ENCODE results near the gene EIF4A2. TPM values are rescaled to one million over a fixed set of nuclear protein-coding genes. Genes with fewer than 3 reads are reported as not detected.

EIF4A2 gene
- total and polyA plus RNA-seq, 2 of the 13 experiments (the other 11 are each of a cell fraction or from before 2014, with no cell fraction given) = 480 to 596 TPM

DNA sequence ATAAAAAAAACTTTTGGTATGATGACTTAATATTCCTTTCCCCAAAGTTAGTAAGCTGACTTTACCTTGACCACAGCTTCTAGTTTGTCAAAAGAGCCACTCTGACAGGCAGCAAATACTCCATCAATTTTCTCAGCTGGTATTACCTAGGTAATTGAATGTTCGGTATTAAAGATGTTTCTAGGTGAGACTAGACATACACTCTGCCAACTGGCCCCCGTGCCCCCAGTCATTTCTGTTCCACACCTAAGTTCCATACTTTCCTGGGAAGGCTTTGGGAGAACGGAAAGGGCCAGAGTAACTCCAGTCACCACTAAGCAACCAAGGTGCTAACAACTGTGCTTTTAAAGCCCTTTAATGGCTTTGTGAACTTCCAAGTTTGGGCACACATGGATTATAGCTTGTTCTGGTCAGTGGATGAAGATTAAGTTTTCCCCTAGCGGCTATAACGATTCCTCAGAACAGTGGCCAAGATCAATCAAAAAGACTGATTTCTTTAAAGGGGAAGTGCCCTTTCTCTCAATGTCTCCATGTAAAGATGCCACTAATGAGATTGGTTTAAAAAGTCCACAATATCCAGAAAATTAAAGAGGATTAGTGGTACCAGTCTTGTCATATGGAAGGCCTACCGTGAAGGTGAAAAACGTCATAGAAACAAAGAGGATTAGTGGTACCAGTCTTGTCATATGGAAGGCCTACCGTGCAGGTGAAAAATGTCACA is 7.0 kb downstream of the EIF4A2 start (continued):
- TF ChIP-seq, protein P1, sequence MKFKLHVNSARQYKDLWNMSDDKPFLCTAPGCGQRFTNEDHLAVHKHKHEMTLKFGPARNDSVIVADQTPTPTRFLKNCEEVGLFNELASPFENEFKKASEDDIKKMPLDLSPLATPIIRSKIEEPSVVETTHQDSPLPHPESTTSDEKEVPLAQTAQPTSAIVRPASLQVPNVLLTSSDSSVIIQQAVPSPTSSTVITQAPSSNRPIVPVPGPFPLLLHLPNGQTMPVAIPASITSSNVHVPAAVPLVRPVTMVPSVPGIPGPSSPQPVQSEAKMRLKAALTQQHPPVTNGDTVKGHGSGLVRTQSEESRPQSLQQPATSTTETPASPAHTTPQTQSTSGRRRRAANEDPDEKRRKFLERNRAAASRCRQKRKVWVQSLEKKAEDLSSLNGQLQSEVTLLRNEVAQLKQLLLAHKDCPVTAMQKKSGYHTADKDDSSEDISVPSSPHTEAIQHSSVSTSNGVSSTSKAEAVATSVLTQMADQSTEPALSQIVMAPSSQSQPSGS (CRISPR knock-in tag; IDR thresholded peaks at IDR 0.05) = 0 out of 2 replicates have a peak, but pooled peaks have one; percentile 22
- TF ChIP-seq PHF21A (CRISPR knock-in tag; IDR thresholded peaks at IDR 0.05) (0 out of 2 replicates have a peak, but pooled peaks have one; percentile 34), HOXA9 (CRISPR knock-in tag; IDR thresholded peaks at IDR 0.05; ENCODE audit: borderline replicate concordance) (no peak), ERF (CRISPR knock-in tag; IDR thresholded peaks at IDR 0.05) (no peak), ZNF563 (CRISPR knock-in tag; IDR thresholded peaks at IDR 0.05) (no peak), ATRX (CRISPR knock-in tag; IDR thresholded peaks at IDR 0.05; ENCODE audit: borderline replicate concordance) (no peak), ZFYVE20 (CRISPR knock-in tag; IDR thresholded peaks at IDR 0.05; ENCODE audit: borderline replicate concordance, low read depth) (no peak), ZNF891 (CRISPR knock-in tag; IDR thresholded peaks at IDR 0.05) (no peak), ZNF44 (CRISPR knock-in tag; IDR thresholded peaks at IDR 0.05) (no peak), NFATC3 (CRISPR knock-in tag; IDR thresholded peaks at IDR 0.05) (no peak), SIN3A (IDR thresholded peaks at IDR 0.05; ENCODE audit: borderline replicate concordance, low read depth, low read length) (0 out of 2 replicates have a peak, but pooled peaks have one; percentile 32), SMAD3 (CRISPR knock-in tag; IDR thresholded peaks at IDR 0.05) (no peak), ZNF569 (CRISPR knock-in tag; IDR thresholded peaks at IDR 0.05; ENCODE audit: borderline replicate concordance) (no peak), NR2F2 (IDR thresholded peaks at IDR 0.05; ENCODE audit: borderline replicate concordance, low read depth) (peak; percentile 24; the same call in 1 of the 2 replicates), HDAC2 (CRISPR knock-in tag; IDR thresholded peaks at IDR 0.05) (no peak)
- TF ChIP-seq, protein P2, sequence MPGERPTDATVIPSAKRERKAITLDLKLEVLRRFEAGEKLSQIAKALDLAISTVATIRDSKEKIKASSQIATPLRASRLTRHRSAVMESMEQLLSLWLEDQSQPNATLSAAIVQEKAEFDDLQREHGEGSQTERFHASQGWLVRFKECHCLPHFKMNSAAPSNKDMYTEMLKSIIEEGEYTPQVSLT (CRISPR knock-in tag; IDR thresholded peaks at IDR 0.05; ENCODE audit: borderline replicate concordance, low read depth) = no peak
- TF ChIP-seq, protein P3, sequence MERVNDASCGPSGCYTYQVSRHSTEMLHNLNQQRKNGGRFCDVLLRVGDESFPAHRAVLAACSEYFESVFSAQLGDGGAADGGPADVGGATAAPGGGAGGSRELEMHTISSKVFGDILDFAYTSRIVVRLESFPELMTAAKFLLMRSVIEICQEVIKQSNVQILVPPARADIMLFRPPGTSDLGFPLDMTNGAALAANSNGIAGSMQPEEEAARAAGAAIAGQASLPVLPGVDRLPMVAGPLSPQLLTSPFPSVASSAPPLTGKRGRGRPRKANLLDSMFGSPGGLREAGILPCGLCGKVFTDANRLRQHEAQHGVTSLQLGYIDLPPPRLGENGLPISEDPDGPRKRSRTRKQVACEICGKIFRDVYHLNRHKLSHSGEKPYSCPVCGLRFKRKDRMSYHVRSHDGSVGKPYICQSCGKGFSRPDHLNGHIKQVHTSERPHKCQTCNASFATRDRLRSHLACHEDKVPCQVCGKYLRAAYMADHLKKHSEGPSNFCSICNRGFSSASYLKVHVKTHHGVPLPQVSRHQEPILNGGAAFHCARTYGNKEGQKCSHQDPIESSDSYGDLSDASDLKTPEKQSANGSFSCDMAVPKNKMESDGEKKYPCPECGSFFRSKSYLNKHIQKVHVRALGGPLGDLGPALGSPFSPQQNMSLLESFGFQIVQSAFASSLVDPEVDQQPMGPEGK (CRISPR knock-in tag; IDR thresholded peaks at IDR 0.05) = peak; percentile 71; the same call in 1 of the 2 replicates
- TF ChIP-seq, protein P4, sequence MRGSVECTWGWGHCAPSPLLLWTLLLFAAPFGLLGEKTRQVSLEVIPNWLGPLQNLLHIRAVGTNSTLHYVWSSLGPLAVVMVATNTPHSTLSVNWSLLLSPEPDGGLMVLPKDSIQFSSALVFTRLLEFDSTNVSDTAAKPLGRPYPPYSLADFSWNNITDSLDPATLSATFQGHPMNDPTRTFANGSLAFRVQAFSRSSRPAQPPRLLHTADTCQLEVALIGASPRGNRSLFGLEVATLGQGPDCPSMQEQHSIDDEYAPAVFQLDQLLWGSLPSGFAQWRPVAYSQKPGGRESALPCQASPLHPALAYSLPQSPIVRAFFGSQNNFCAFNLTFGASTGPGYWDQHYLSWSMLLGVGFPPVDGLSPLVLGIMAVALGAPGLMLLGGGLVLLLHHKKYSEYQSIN (CRISPR knock-in tag; IDR thresholded peaks at IDR 0.05; ENCODE audit: borderline replicate concordance) = no peak
- TF ChIP-seq, protein P5, sequence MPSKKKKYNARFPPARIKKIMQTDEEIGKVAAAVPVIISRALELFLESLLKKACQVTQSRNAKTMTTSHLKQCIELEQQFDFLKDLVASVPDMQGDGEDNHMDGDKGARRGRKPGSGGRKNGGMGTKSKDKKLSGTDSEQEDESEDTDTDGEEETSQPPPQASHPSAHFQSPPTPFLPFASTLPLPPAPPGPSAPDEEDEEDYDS (CRISPR knock-in tag; IDR thresholded peaks at IDR 0.05) = no peak
- TF ChIP-seq, protein P6, sequence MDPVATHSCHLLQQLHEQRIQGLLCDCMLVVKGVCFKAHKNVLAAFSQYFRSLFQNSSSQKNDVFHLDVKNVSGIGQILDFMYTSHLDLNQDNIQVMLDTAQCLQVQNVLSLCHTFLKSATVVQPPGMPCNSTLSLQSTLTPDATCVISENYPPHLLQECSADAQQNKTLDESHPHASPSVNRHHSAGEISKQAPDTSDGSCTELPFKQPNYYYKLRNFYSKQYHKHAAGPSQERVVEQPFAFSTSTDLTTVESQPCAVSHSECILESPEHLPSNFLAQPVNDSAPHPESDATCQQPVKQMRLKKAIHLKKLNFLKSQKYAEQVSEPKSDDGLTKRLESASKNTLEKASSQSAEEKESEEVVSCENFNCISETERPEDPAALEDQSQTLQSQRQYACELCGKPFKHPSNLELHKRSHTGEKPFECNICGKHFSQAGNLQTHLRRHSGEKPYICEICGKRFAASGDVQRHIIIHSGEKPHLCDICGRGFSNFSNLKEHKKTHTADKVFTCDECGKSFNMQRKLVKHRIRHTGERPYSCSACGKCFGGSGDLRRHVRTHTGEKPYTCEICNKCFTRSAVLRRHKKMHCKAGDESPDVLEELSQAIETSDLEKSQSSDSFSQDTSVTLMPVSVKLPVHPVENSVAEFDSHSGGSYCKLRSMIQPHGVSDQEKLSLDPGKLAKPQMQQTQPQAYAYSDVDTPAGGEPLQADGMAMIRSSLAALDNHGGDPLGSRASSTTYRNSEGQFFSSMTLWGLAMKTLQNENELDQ (CRISPR knock-in tag; IDR thresholded peaks at IDR 0.05; ENCODE audit: borderline replicate concordance) = no peak
